Panc1 (cell line): ENCODE results near the gene IDUA. TPM values are rescaled to one million over a fixed set of nuclear protein-coding genes. Genes with fewer than 3 reads are reported as not detected.

Experiments used
- ATAC-seq: fragments of 200-7000 bp; cut with Tn5 transposase; 2 replicates; pipeline ENCODE4 v1.9.1; 2020; ENCODE audit warnings: mild to moderate bottlenecking, moderate library complexity
- BruUV-seq: library from RNA; stranded (reverse); fragments of 400-500 nt; replicated peaks from 2 replicates; lab custom pipeline; 2021; lab: Mats Ljungman, UMichigan
- CTCF ChIA-PET: fragments of 300-600 bp; sonication (Branson Sonifier 250); formaldehyde crosslinking; loops from one replicate; lab custom pipeline; 2022; ENCODE audit warnings: antibody characterized with exemption; lab: Charles Lee
- POLR2A ChIA-PET: fragments of 300-600 bp; sonication (Branson Sonifier 250); formaldehyde crosslinking; loops from one replicate; lab custom pipeline; 2022; ENCODE audit warnings: antibody characterized with exemption; lab: Charles Lee
- DNase-seq: peaks from one replicate; pipeline ENCODE4 v3.0.0-alpha.2; 2010; ENCODE audit warnings: low read depth, low spot score
- H3K27ac ChIP-seq: 2 replicates; pipeline ENCODE4 v1.5.1; 2011; ENCODE audit warnings: mild to moderate bottlenecking, low read length, inconsistent platforms
- H3K27me3 ChIP-seq: fragments of 200-500 bp; sonication (Bioruptor generic); 2 replicates; pipeline ENCODE4 v1.6.0; 2014; ENCODE audit warnings: low read length, inconsistent platforms; ENCODE audit not compliant: control insufficient read depth, insufficient read depth
- H3K36me3 ChIP-seq: fragments of 200-500 bp; sonication (Bioruptor generic); 2 replicates; pipeline ENCODE4 v1.5.1; 2014; ENCODE audit warnings: inconsistent platforms, mild to moderate bottlenecking, low read length, moderate library complexity; ENCODE audit not compliant: control insufficient read depth, insufficient read depth
- H3K4me1 ChIP-seq: 2 replicates; pipeline ENCODE4 v1.5.1; 2011; ENCODE audit warnings: inconsistent platforms, mild to moderate bottlenecking, low read length, moderate library complexity; ENCODE audit not compliant: control insufficient read depth, insufficient read depth
- H3K4me3 ChIP-seq, 2 experiments: 2 replicates each; pipeline ENCODE4 v1.5.1; 2011 to 2012; ENCODE audit warnings: low read depth in 2 of 2, low read length in 2 of 2, mild to moderate bottlenecking in 2 of 2, inconsistent platforms in 1 of 2, moderate library complexity in 1 of 2
- H3K9me3 ChIP-seq: fragments of 200-500 bp; sonication (Bioruptor generic); 2 replicates; pipeline ENCODE4 v1.5.1; 2014; ENCODE audit warnings: low read depth, mild to moderate bottlenecking, inconsistent platforms, low read length, moderate library complexity; ENCODE audit not compliant: control insufficient read depth, insufficient read depth
- POLR2AphosphoS5 ChIP-seq: IDR thresholded peaks from 2 replicates; pipeline ENCODE4 v1.6.1; 2012; ENCODE audit warnings: mild to moderate bottlenecking, low read depth, low read length, moderate library complexity
- SIN3A ChIP-seq: IDR thresholded peaks from 2 replicates; pipeline ENCODE4 v1.6.1; 2012; ENCODE audit warnings: low read depth, mild to moderate bottlenecking, low read length, moderate library complexity, borderline replicate concordance; ENCODE audit not compliant: insufficient read depth
- TCF7L2 ChIP-seq: IDR thresholded peaks from 2 replicates; pipeline ENCODE4 v1.6.1; 2011; ENCODE audit warnings: mild to moderate bottlenecking, low read depth, low read length, inconsistent platforms
- in situ Hi-C: cut with HindIII; loops from 2 replicates; pipeline ENCODE4 v1.10.0; 2016; ENCODE audit warnings: low sequenced_read_pairs, low pct_unique_long_range_greater_than_20kb
- intact Hi-C: fragments of 100-400 bp; cut with micrococcal nuclease; formaldehyde crosslinking; loops from one replicate; pipeline ENCODE4 v1.10.0; 2022; ENCODE audit not compliant: unreplicated experiment
- total RNA-seq: library from RNA; stranded (reverse); gene quantifications from one replicate; pipeline ENCODE4 v1.2.1, GENCODE V29; 2021; ENCODE audit not compliant: unreplicated experiment
- TF ChIP-seq, protein P1 (sequence below), 2 experiments: IDR thresholded peaks; 2 replicates each; pipeline ENCODE4 v1.6.1; 2011 to 2012; ENCODE audit warnings: low read depth in 2 of 2, control low read depth in 1 of 2, low read length in 1 of 2, mild to moderate bottlenecking in 1 of 2, moderate library complexity in 1 of 2; ENCODE audit not compliant: insufficient read depth in 1 of 2
- TF ChIP-seq, protein P2 (sequence below): fragments of 450-650 bp; IDR thresholded peaks from 2 replicates; pipeline ENCODE4 v1.5.1; 2017; ENCODE audit warnings: mild to moderate bottlenecking

IDUA gene
- total RNA-seq, 1 experiment from 2014 or later: 30.6 TPM

DNA sequence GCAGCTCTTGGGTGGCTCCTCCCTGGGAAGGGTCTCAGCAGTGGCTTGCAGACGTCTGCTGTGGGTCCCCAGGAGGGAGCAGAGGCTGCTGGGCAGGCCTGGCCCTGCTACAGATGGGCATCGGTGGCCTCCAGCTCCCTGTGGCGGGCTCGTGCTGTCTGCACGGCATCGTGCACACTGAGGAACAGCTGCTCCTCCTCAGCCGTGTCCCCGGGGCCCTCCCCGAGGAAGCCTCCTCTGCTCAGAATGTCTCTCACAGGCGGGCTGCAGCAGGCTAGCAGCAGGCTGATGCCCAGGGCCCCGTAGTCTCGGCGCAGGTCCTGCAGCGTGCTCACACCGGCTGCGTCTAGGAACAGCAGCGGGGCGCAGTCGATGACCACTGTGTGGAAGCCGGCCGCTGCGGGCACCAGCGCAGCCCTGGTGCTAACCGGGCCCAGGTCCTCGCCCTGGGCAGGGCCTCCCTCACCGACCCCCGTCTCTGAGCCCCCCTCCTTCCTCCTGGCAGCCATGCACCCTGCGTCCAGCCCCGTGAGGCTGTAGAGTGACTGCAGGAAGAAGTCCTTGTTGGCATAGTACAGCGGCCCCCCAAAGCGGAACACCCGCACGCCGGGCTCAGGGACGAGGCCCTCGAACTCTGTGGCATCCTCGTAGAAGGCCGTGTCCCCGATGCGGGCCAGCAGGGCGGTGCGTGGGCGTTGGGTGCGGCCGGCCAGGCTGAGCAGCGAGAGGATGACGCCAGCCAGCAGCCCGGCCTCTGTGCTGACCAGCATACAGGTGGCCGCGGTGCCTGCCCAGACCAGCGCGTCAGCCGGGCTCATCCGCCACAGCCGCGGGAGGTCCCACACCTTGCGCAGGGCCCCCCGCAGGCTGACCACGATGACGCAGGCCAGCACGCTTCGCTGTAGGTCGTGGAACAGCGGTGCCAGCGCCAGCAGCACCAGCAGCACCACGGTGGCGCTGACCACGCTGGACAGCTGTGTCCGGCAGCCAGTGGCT lies 2.2 kb downstream of the IDUA start:
- intact Hi-C loops (no loop called here), in situ Hi-C loops (no loop called here)
- TF ChIP-seq TCF7L2 (no peak), SIN3A (no peak), POLR2AphosphoS5 (no peak)
- TF ChIP-seq, protein P1, sequence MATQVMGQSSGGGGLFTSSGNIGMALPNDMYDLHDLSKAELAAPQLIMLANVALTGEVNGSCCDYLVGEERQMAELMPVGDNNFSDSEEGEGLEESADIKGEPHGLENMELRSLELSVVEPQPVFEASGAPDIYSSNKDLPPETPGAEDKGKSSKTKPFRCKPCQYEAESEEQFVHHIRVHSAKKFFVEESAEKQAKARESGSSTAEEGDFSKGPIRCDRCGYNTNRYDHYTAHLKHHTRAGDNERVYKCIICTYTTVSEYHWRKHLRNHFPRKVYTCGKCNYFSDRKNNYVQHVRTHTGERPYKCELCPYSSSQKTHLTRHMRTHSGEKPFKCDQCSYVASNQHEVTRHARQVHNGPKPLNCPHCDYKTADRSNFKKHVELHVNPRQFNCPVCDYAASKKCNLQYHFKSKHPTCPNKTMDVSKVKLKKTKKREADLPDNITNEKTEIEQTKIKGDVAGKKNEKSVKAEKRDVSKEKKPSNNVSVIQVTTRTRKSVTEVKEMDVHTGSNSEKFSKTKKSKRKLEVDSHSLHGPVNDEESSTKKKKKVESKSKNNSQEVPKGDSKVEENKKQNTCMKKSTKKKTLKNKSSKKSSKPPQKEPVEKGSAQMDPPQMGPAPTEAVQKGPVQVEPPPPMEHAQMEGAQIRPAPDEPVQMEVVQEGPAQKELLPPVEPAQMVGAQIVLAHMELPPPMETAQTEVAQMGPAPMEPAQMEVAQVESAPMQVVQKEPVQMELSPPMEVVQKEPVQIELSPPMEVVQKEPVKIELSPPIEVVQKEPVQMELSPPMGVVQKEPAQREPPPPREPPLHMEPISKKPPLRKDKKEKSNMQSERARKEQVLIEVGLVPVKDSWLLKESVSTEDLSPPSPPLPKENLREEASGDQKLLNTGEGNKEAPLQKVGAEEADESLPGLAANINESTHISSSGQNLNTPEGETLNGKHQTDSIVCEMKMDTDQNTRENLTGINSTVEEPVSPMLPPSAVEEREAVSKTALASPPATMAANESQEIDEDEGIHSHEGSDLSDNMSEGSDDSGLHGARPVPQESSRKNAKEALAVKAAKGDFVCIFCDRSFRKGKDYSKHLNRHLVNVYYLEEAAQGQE (IDR thresholded peaks at IDR 0.05; ENCODE audit: insufficient read depth in 1 of 2, low read depth in 2 of 2, low read length in 1 of 2): no peak
- TF ChIP-seq, protein P2, sequence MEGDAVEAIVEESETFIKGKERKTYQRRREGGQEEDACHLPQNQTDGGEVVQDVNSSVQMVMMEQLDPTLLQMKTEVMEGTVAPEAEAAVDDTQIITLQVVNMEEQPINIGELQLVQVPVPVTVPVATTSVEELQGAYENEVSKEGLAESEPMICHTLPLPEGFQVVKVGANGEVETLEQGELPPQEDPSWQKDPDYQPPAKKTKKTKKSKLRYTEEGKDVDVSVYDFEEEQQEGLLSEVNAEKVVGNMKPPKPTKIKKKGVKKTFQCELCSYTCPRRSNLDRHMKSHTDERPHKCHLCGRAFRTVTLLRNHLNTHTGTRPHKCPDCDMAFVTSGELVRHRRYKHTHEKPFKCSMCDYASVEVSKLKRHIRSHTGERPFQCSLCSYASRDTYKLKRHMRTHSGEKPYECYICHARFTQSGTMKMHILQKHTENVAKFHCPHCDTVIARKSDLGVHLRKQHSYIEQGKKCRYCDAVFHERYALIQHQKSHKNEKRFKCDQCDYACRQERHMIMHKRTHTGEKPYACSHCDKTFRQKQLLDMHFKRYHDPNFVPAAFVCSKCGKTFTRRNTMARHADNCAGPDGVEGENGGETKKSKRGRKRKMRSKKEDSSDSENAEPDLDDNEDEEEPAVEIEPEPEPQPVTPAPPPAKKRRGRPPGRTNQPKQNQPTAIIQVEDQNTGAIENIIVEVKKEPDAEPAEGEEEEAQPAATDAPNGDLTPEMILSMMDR: no peak
- ATAC-seq: no peak
- Histone ChIP-seq H3K4me3 (no peak overlapping the region), H3K27ac (no peak overlapping the region), H3K36me3 (no peaks in the 10 kb centered on the region), H3K9me3 (no peaks in the 10 kb centered on the region), H3K27me3 (no peaks in the 10 kb centered on the region), H3K4me1 (peaks cover 23% of the 10 kb centered on the region)
- POLR2A ChIA-PET: no interaction called here
- DNase-seq: no peak
- CTCF ChIA-PET: no interaction called here
- no TSS peak for BruUV-seq

DNA sequence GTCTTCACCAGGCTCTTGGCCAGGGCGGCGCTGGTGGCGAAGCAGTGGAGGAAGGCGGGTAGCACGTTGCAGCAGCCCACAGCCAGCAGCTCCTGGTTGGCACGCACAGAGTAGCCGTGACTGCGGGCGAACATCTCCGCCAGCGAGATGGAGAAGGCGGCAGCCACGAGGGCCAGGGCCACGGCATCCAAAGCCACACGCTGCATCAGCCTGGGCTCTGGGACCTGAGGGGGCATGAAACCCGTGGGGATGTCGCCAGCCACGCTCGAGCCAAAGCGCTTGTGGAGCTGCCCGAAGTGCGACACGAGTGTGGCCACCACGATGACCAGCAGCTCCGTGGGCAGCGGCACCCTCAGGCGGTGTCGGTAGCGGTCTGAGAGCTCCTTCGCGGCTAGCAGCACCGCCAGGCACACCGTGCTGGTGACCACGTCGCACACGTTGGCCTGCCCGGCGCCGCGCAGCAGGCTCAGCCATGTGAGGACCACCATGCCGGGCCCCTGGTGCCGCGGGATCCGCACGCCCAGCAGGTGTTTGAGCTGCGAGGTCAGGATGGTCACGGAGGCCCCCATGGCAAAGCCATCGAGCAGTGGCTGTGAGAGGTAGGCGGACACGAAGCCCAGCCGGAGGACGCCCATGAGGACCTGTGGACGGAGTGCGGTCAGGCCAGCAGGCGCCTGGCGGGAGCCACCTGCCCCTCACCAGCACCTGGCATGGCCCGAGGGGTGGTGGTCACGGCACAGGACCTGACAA lies 3.1 kb downstream of the IDUA start:
- TF ChIP-seq SIN3A (no peak), TCF7L2 (no peak)
- H3K9me3 ChIP-seq: no peaks in the 10 kb centered on the region
- peaks cover 24% of the 10 kb centered on the region for H3K4me1 ChIP-seq
- no TSS peak for BruUV-seq
- no peak for ATAC-seq
- POLR2A ChIA-PET: no interaction called here
- no peak overlapping the region for H3K4me3 ChIP-seq
- no peaks in the 10 kb centered on the region for H3K36me3 ChIP-seq
- H3K27ac ChIP-seq: no peak overlapping the region
- DNase-seq: no peak
- H3K27me3 ChIP-seq: no peaks in the 10 kb centered on the region
- in situ Hi-C loops: no loop called here
- CTCF ChIA-PET: no interaction called here
- intact Hi-C loops: no loop called here
